Stimulated activated memory B cell treated with anti-CD40 and anti-IgM and Interleukin-4, amounts not matched to agents 10 μg/mL and 1 μg/mL and 100 μg/mL, for 72 hours (primary cell): ENCODE data around the gene SUPV3L1.

ENCODE experiments used
- ATAC-seq: fragments of 150-1000 bp; cut with Tn5 transposase; 2 replicates; pipeline ENCODE4 v1.10.0; 2021
- H3K27ac Mint-ChIP-seq: one replicate; pipeline ENCODE4 v1.8.0; 2022; ENCODE audit warnings: mild to moderate bottlenecking, mixed read lengths
- H3K27me3 Mint-ChIP-seq: one replicate; pipeline ENCODE4 v1.8.0; 2022; ENCODE audit warnings: mixed read lengths
- H3K36me3 Mint-ChIP-seq: one replicate; pipeline ENCODE4 v1.8.0; 2022; ENCODE audit warnings: mixed read lengths
- H3K4me1 Mint-ChIP-seq: one replicate; pipeline ENCODE4 v1.8.0; 2022; ENCODE audit warnings: mixed read lengths
- H3K4me3 Mint-ChIP-seq: one replicate; pipeline ENCODE4 v1.8.0; 2022; ENCODE audit warnings: mild to moderate bottlenecking, moderate library complexity, mixed read lengths
- H3K9me3 Mint-ChIP-seq: one replicate; pipeline ENCODE4 v1.8.0; 2022; ENCODE audit warnings: mixed read lengths

SUPV3L1 gene

GRCh38 chr10:69216577-69217118 is 36.6 kb downstream of the SUPV3L1 start:
- ATAC-seq: no peak
- Mint-ChIP-seq H3K9me3 (peaks cover 3% of the 10 kb centered on the region), H3K4me1 (peaks cover 13% of the 10 kb centered on the region), H3K27me3 (no peaks in the 10 kb centered on the region), H3K27ac (no peak overlapping the region), H3K4me3 (no peak overlapping the region), H3K36me3 (no peaks in the 10 kb centered on the region)

GRCh38 chr10:69217119-69217754 is 37.2 kb downstream of the SUPV3L1 start:
- Mint-ChIP-seq H3K36me3 (no peaks in the 10 kb centered on the region), H3K4me3 (no peak overlapping the region), H3K9me3 (peaks cover 3% of the 10 kb centered on the region), H3K27me3 (no peaks in the 10 kb centered on the region), H3K27ac (no peak overlapping the region), H3K4me1 (peaks cover 19% of the 10 kb centered on the region)
- ATAC-seq: no peak

GRCh38 chr10:69218831-69219230 is 38.8 kb downstream of the SUPV3L1 start:
- H3K27ac Mint-ChIP-seq: no peak overlapping the region
- no peak overlapping the region for H3K4me3 Mint-ChIP-seq
- H3K4me1 Mint-ChIP-seq: peaks cover 29% of the 10 kb centered on the region
- peaks cover 3% of the 10 kb centered on the region for H3K9me3 Mint-ChIP-seq
- H3K36me3 Mint-ChIP-seq: no peaks in the 10 kb centered on the region
- ATAC-seq: no peak
- H3K27me3 Mint-ChIP-seq: no peaks in the 10 kb centered on the region

GRCh38 chr10:69220041-69220451 is 40.0 kb downstream of the SUPV3L1 start, which contains the start of gene HKDC1:
HKDC1 (plus strand) TSS chr10:69220332; CDS start chr10:69220436, 104 bp downstream.
- Mint-ChIP-seq H3K36me3 (no peaks in the 10 kb centered on the region), H3K4me1 (peaks cover 25% of the 10 kb centered on the region), H3K4me3 (no peak within 1 kb of the TSS), H3K27ac (no peak within 1 kb of the TSS), H3K27me3 (no peaks in the 10 kb centered on the region), H3K9me3 (no peaks in the 10 kb centered on the region)
- ATAC-seq: no peak

GRCh38 chr10:69220507-69220906 is 40.5 kb downstream of the SUPV3L1 start:
- Mint-ChIP-seq H3K4me3 (no peak overlapping the region), H3K36me3 (no peaks in the 10 kb centered on the region), H3K27ac (no peak overlapping the region), H3K4me1 (peaks cover 30% of the 10 kb centered on the region), H3K9me3 (no peaks in the 10 kb centered on the region), H3K27me3 (no peaks in the 10 kb centered on the region)
- no peak for ATAC-seq

GRCh38 chr10:69222157-69223027 is 42.4 kb downstream of the SUPV3L1 start:
- ATAC-seq: peak; percentile 97
- Mint-ChIP-seq H3K27ac (peak overlapping the region; percentile 83), H3K4me1 (peaks cover 36% of the 10 kb centered on the region)

GRCh38 chr10:69223028-69223342 is 43.0 kb downstream of the SUPV3L1 start:
- no peaks in the 10 kb centered on the region for H3K36me3 Mint-ChIP-seq
- no peak for ATAC-seq
- no peaks in the 10 kb centered on the region for H3K9me3 Mint-ChIP-seq
- H3K27me3 Mint-ChIP-seq: no peaks in the 10 kb centered on the region
- peak overlapping the region; percentile 14 for H3K4me3 Mint-ChIP-seq
- H3K27ac Mint-ChIP-seq: peak overlapping the region; percentile 83
- H3K4me1 Mint-ChIP-seq: peaks cover 42% of the 10 kb centered on the region

More at GRCh38 chr10:69222157-69223027, 42.4 kb downstream of the SUPV3L1 start:
- no peaks in the 10 kb centered on the region for H3K27me3 Mint-ChIP-seq
- H3K36me3 Mint-ChIP-seq: no peaks in the 10 kb centered on the region
- peak overlapping the region; percentile 14 for H3K4me3 Mint-ChIP-seq
- H3K9me3 Mint-ChIP-seq: no peaks in the 10 kb centered on the region

GRCh38 chr10:69224862-69225657 is 45.0 kb downstream of the SUPV3L1 start:
- no peaks in the 10 kb centered on the region for H3K9me3 Mint-ChIP-seq
- peaks cover 63% of the 10 kb centered on the region for H3K4me1 Mint-ChIP-seq
- peak overlapping the region; percentile 57 for H3K27ac Mint-ChIP-seq
- H3K4me3 Mint-ChIP-seq: no peak overlapping the region
- no peaks in the 10 kb centered on the region for H3K36me3 Mint-ChIP-seq
- ATAC-seq: no peak
- H3K27me3 Mint-ChIP-seq: no peaks in the 10 kb centered on the region

GRCh38 chr10:69225681-69226080 is 45.6 kb downstream of the SUPV3L1 start:
- no peaks in the 10 kb centered on the region for H3K36me3 Mint-ChIP-seq
- no peaks in the 10 kb centered on the region for H3K9me3 Mint-ChIP-seq
- peaks cover 64% of the 10 kb centered on the region for H3K4me1 Mint-ChIP-seq
- no peak overlapping the region for H3K27ac Mint-ChIP-seq
- no peak for ATAC-seq
- no peak overlapping the region for H3K4me3 Mint-ChIP-seq
- H3K27me3 Mint-ChIP-seq: no peaks in the 10 kb centered on the region

- Mint-ChIP-seq H3K36me3 (no peaks in the 10 kb centered on the region), H3K4me1 (peaks cover 58% of the 10 kb centered on the region), H3K9me3 (no peaks in the 10 kb centered on the region), H3K27me3 (no peaks in the 10 kb centered on the region), H3K4me3 (no peak overlapping the region), H3K27ac (no peak overlapping the region)
- no peak for ATAC-seq
Measured at GRCh38 chr10:69226919-69227450, 47.0 kb downstream of the SUPV3L1 start.

GRCh38 chr10:69228151-69228550 is 48.1 kb downstream of the SUPV3L1 start:
- peaks cover 46% of the 10 kb centered on the region for H3K4me1 Mint-ChIP-seq
- no peaks in the 10 kb centered on the region for H3K27me3 Mint-ChIP-seq
- no peak for ATAC-seq
- H3K27ac Mint-ChIP-seq: peak overlapping the region; percentile 92
- peak overlapping the region; percentile 83 for H3K4me3 Mint-ChIP-seq
- no peaks in the 10 kb centered on the region for H3K9me3 Mint-ChIP-seq
- H3K36me3 Mint-ChIP-seq: no peaks in the 10 kb centered on the region

- H3K4me3 Mint-ChIP-seq: peak overlapping the region; percentile 83
- peak overlapping the region; percentile 92 for H3K27ac Mint-ChIP-seq
- no peaks in the 10 kb centered on the region for H3K9me3 Mint-ChIP-seq
- H3K27me3 Mint-ChIP-seq: no peaks in the 10 kb centered on the region
- ATAC-seq: no peak
- peaks cover 44% of the 10 kb centered on the region for H3K4me1 Mint-ChIP-seq
- H3K36me3 Mint-ChIP-seq: no peaks in the 10 kb centered on the region
Measured at GRCh38 chr10:69229616-69229916, 49.5 kb downstream of the SUPV3L1 start.

- Mint-ChIP-seq H3K4me1 (peaks cover 38% of the 10 kb centered on the region), H3K27me3 (no peaks in the 10 kb centered on the region), H3K4me3 (no peak overlapping the region), H3K27ac (peak overlapping the region; percentile 92), H3K36me3 (no peaks in the 10 kb centered on the region), H3K9me3 (no peaks in the 10 kb centered on the region)
- ATAC-seq: no peak
Measured at GRCh38 chr10:69230128-69230527, 50.1 kb downstream of the SUPV3L1 start.

GRCh38 chr10:69232252-69232651 is 52.2 kb downstream of the SUPV3L1 start:
- H3K27ac Mint-ChIP-seq: peak overlapping the region; percentile 26
- H3K27me3 Mint-ChIP-seq: no peaks in the 10 kb centered on the region
- no peaks in the 10 kb centered on the region for H3K9me3 Mint-ChIP-seq
- H3K4me1 Mint-ChIP-seq: peaks cover 29% of the 10 kb centered on the region
- no peaks in the 10 kb centered on the region for H3K36me3 Mint-ChIP-seq
- H3K4me3 Mint-ChIP-seq: no peak overlapping the region
- ATAC-seq: no peak
